K562 (cell line): ENCODE results near the gene CDKN1C. TPM values are rescaled to one million over a fixed set of nuclear protein-coding genes. Genes with fewer than 3 reads are reported as not detected.
A peak's percentile ranks its signal among the peaks of the same experiment; 100 is the strongest.

Experiments
- CCAR2 ChIP-seq: fragments of 200-400 bp; formaldehyde crosslinking; IDR thresholded peaks from 2 replicates; pipeline ENCODE4 v1.6.1; 2017; ENCODE audit warnings: mild to moderate bottlenecking, low read depth, low read length
- CCNT2 ChIP-seq: IDR thresholded peaks from 2 replicates; pipeline ENCODE4 v1.6.1; 2011; ENCODE audit warnings: borderline replicate concordance, low read depth, mild to moderate bottlenecking, moderate library complexity, mixed read lengths, low read length; ENCODE audit not compliant: insufficient read length; ENCODE audit errors: extremely low read depth
- CREBBP ChIP-seq: IDR thresholded peaks from one replicate; pipeline ENCODE4 v1.6.1; 2012; ENCODE audit warnings: low read depth, mild to moderate bottlenecking, control low read depth, inconsistent platforms, low read length
- CSDE1 ChIP-seq, 2 experiments: fragments of 450-650 bp; IDR thresholded peaks; 2 replicates each; pipeline ENCODE4 v1.6.1; 2016; ENCODE audit warnings: mild to moderate bottlenecking in 1 of 2
- KHSRP ChIP-seq: fragments of 450-650 bp; IDR thresholded peaks from 2 replicates; pipeline ENCODE4 v1.6.1; 2017
- MCM5 ChIP-seq: fragments of 450-650 bp; IDR thresholded peaks from 2 replicates; pipeline ENCODE4 v1.6.1; 2016; ENCODE audit warnings: low read depth
- MTA1 ChIP-seq: fragments of 450-650 bp; IDR thresholded peaks from 2 replicates; pipeline ENCODE4 v1.6.1; 2017; ENCODE audit warnings: borderline replicate concordance
- MTA2 ChIP-seq: fragments of 450-650 bp; IDR thresholded peaks from 2 replicates; pipeline ENCODE4 v1.6.1; 2016; ENCODE audit warnings: low read depth
- RAD21 ChIP-seq, 2 experiments: fragments of 250-450 bp in 1 of 2; fragments of 450-650 bp in 1 of 2; sonication (Bioruptor Pico) in 1 of 2; formaldehyde crosslinking in 1 of 2; IDR thresholded peaks in 1 of 2; conservative IDR thresholded peaks in 1 of 2; 2 replicates each; pipeline versions ENCODE4 v1.4.0 to v1.8.0; 2020 to 2022; ENCODE audit warnings: mild to moderate bottlenecking in 2 of 2, moderate library complexity in 1 of 2
- YY1 ChIP-seq, 3 experiments: IDR thresholded peaks; 2 replicates each; pipeline ENCODE4 v1.6.1; 2011; ENCODE audit warnings: low read length in 2 of 3, mild to moderate bottlenecking in 2 of 3, moderate library complexity in 2 of 3, borderline replicate concordance in 1 of 3, control low read depth in 1 of 3, low read depth in 1 of 3; ENCODE audit not compliant: insufficient read depth in 3 of 3, insufficient replicate concordance in 2 of 3, control insufficient read depth in 1 of 3, insufficient read length in 1 of 3; ENCODE audit errors: extremely low read depth in 1 of 3
- ZBTB1 ChIP-seq: sonication (generic); formaldehyde crosslinking; IDR thresholded peaks from 2 replicates; pipeline ENCODE4 v1.8.1; 2023; ENCODE audit warnings: missing genetic modification reagents, low read depth, mild to moderate bottlenecking, borderline replicate concordance
- ZNF696 ChIP-seq: fragments of 250-450 bp; sonication (Bioruptor Pico); conservative IDR thresholded peaks from 2 replicates; pipeline ENCODE4 v1.4.0; 2020; ENCODE audit warnings: mild to moderate bottlenecking, moderate library complexity
- ZNF707 ChIP-seq: fragments of 250-450 bp; sonication (Bioruptor Pico); conservative IDR thresholded peaks from 2 replicates; pipeline ENCODE4 v1.8.0; 2022; ENCODE audit warnings: inconsistent platforms, mild to moderate bottlenecking, moderate library complexity
- ZNF778 ChIP-seq: fragments of 450-650 bp; formaldehyde crosslinking; IDR thresholded peaks from 2 replicates; pipeline ENCODE4 v1.4.0; 2020; ENCODE audit warnings: mild to moderate bottlenecking, moderate library complexity
- polyA plus RNA-seq, 8 experiments: library from polyadenylated mRNA; depleted of rRNA in 4 of 8; stranded (reverse) in 5 of 8; unstranded in 3 of 8; fragments of >200 nt; fragmentation: Nextera tagmentation in 2 of 8; fragmentation: Illumina TruSeq in 1 of 8; extraction: Ambion mirVana in 2 of 8; extraction: Trizol in 1 of 8; gene quantifications; 2 replicates each; pipeline versions ENCODE4 v1.2.1 to v1.2.3, GENCODE V29; 2011 to 2014; ENCODE audit warnings: inconsistent platforms in 1 of 8, missing spikeins in 1 of 8
- total RNA-seq, 7 experiments: library from RNA; depleted of rRNA in 6 of 7; stranded (reverse); fragments of >200 nt in 6 of 7; fragmentation: Illumina TruSeq in 2 of 7; extraction: Trizol in 2 of 7; gene quantifications; 2 replicates each; pipeline versions ENCODE4 v1.2.1 to v1.2.3, GENCODE V29; 2011 to 2021; ENCODE audit warnings: low replicate concordance in 1 of 7
- TF ChIP-seq, protein P1 (sequence below): fragments of 250-450 bp; sonication (Bioruptor Pico); IDR thresholded peaks from 2 replicates; pipeline ENCODE4 v1.8.0; 2022; ENCODE audit warnings: moderate library complexity, mild to moderate bottlenecking, inconsistent platforms
- TF ChIP-seq, protein P2 (sequence below): fragments of 450-650 bp; conservative IDR thresholded peaks from 2 replicates; pipeline ENCODE4 v1.6.1; 2016; ENCODE audit warnings: missing genetic modification characterization, low read depth, mild to moderate bottlenecking, missing compliant biosample characterization, moderate library complexity
- TF ChIP-seq, protein P3 (sequence below): fragments of 450-650 bp; formaldehyde crosslinking; IDR thresholded peaks from 2 replicates; pipeline ENCODE4 v1.4.0; 2022; ENCODE audit warnings: mild to moderate bottlenecking, moderate library complexity
- TF ChIP-seq, protein P4 (sequence below): fragments of 450-650 bp; IDR thresholded peaks from 2 replicates; pipeline ENCODE4 v1.6.1; 2016; ENCODE audit warnings: antibody characterized with exemption
- TF ChIP-seq, protein P5 (sequence below): IDR thresholded peaks from 2 replicates; pipeline ENCODE4 v1.6.1; 2014; ENCODE audit warnings: antibody characterized with exemption

CDKN1C gene
- total and polyA plus RNA-seq, 9 of the 15 experiments (the other 6 are each of a cell fraction or from before 2014, with no cell fraction given), result 2.8 to 21.1 (median 9.3) TPM

DNA sequence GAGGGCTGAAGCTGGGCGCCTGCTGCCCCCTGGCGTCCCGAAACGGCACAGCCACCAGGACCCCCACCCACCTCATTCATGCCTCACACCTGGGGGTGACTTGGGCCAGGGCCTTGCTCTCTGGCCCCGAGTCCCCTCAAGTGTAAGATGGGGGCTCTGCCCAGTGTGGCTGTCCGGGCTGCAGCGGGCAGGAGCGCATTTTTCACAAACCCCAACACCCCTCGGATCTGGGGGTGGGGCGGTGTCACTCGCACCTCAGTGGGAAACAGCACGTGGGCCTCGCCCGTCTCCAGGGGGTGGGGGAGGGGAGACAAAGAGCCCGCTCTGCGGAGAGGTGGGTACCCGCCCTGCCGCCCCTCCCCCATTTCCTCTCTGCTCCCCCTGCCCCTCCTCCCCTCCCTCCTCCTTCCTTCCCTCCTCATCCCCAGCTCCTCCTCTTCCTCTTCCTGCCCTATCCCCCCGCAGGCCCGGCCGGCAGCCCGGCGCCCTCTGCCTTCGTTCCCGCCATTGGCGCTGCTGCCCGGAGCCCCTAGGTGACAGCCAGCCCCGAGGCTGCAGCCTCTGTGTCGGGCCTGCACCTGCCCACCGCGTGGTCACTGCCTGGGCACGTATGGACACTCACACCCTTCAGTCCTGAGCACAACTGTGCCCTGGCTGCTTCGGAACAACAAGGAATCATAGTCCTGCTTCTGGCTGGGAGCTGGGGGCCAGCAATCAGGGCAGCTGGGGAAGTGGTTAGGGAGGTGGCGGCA is 6.8 kb upstream of the CDKN1C start (continued):
- peak; percentile 90 to 91 for TF ChIP-seq RAD21 (CRISPR knock-in tag; conservative IDR thresholded peaks at IDR 0.05 in 1 of 2, IDR thresholded peaks at IDR 0.05 in 1 of 2)
- no peak for TF ChIP-seq ZNF778
- TF ChIP-seq KHSRP, result no peak
- TF ChIP-seq MTA1, result no peak; the same call in none of the 2 replicates
- no peak for TF ChIP-seq MCM5
- TF ChIP-seq, protein P1, sequence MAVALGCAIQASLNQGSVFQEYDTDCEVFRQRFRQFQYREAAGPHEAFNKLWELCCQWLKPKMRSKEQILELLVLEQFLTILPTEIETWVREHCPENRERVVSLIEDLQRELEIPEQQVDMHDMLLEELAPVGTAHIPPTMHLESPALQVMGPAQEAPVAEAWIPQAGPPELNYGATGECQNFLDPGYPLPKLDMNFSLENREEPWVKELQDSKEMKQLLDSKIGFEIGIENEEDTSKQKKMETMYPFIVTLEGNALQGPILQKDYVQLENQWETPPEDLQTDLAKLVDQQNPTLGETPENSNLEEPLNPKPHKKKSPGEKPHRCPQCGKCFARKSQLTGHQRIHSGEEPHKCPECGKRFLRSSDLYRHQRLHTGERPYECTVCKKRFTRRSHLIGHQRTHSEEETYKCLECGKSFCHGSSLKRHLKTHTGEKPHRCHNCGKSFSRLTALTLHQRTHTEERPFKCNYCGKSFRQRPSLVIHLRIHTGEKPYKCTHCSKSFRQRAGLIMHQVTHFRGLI (CRISPR knock-in tag), result no peak
- TF ChIP-seq, protein P2, sequence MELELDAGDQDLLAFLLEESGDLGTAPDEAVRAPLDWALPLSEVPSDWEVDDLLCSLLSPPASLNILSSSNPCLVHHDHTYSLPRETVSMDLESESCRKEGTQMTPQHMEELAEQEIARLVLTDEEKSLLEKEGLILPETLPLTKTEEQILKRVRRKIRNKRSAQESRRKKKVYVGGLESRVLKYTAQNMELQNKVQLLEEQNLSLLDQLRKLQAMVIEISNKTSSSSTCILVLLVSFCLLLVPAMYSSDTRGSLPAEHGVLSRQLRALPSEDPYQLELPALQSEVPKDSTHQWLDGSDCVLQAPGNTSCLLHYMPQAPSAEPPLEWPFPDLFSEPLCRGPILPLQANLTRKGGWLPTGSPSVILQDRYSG (tag), result no peak
- TF ChIP-seq CCNT2, result no peak
- TF ChIP-seq YY1 (IDR thresholded peaks at IDR 0.05; ENCODE audit: borderline replicate concordance in 1 of 3, control insufficient read depth in 1 of 3, extremely low read depth in 1 of 3, insufficient read depth in 3 of 3, insufficient read length in 1 of 3, insufficient replicate concordance in 2 of 3, low read depth in 1 of 3, low read length in 2 of 3), result peak in 1 of 3 experiments; percentile 5
- TF ChIP-seq CCAR2, result no peak
- no peak for TF ChIP-seq ZNF707
- no peak for TF ChIP-seq CSDE1 (IDR thresholded peaks at IDR 0.05)
- TF ChIP-seq, protein P3, sequence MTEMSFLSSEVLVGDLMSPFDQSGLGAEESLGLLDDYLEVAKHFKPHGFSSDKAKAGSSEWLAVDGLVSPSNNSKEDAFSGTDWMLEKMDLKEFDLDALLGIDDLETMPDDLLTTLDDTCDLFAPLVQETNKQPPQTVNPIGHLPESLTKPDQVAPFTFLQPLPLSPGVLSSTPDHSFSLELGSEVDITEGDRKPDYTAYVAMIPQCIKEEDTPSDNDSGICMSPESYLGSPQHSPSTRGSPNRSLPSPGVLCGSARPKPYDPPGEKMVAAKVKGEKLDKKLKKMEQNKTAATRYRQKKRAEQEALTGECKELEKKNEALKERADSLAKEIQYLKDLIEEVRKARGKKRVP (CRISPR knock-in tag), result no peak
- TF ChIP-seq, protein P4, sequence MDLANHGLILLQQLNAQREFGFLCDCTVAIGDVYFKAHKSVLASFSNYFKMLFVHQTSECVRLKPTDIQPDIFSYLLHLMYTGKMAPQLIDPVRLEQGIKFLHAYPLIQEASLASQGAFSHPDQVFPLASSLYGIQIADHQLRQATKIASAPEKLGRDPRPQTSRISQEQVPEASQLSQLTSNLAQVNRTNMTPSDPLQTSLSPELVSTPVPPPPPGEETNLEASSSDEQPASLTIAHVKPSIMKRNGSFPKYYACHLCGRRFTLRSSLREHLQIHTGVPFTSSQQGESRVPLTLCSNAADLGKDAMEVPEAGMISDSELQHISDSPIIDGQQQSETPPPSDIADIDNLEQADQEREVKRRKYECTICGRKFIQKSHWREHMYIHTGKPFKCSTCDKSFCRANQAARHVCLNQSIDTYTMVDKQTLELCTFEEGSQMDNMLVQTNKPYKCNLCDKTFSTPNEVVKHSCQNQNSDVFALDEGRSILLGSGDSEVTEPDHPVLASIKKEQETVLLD, result peak; percentile 4; the same call in 1 of the 2 replicates
- no peak for TF ChIP-seq CREBBP
- TF ChIP-seq ZNF696, result no peak
- TF ChIP-seq, protein P5, sequence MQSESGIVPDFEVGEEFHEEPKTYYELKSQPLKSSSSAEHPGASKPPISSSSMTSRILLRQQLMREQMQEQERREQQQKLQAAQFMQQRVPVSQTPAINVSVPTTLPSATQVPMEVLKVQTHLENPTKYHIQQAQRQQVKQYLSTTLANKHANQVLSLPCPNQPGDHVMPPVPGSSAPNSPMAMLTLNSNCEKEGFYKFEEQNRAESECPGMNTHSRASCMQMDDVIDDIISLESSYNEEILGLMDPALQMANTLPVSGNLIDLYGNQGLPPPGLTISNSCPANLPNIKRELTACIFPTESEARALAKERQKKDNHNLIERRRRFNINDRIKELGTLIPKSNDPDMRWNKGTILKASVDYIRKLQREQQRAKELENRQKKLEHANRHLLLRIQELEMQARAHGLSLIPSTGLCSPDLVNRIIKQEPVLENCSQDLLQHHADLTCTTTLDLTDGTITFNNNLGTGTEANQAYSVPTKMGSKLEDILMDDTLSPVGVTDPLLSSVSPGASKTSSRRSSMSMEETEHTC, result no peak
- TF ChIP-seq MTA2, result no peak
- no peak for TF ChIP-seq ZBTB1 (CRISPR knock-in tag)
